Heart left ventricle (tissue), 16 donors: ENCODE measurements around the gene ASAP3. TPM values are rescaled to one million over a fixed set of nuclear protein-coding genes. Genes with fewer than 3 reads are reported as not detected.

Source experiments
- ATAC-seq, 4 donors: fragments of 200-7000 bp; cut with Tn5 transposase; one replicate each; pipeline ENCODE4 v1.9.1; 2020 to 2022; ENCODE audit warnings: moderate library complexity in 4 of 4, mild to moderate bottlenecking in 3 of 4, moderate number of reproducible peaks in 1 of 4
- DNase-seq, 5 donors: peaks; one replicate each; pipeline ENCODE4 v3.0.0-alpha.2; 2020
- H3K27ac ChIP-seq, 12 donors: fragments of 200-600 bp; sonication (generic) in 4 of 12; one replicate each; pipeline versions ENCODE4 v1.5.0 to v1.8.0; 2016 to 2022; ENCODE audit warnings: mild to moderate bottlenecking in 2 of 12
- H3K27me3 ChIP-seq, 9 donors: fragments of 200-600 bp; sonication (generic) in 2 of 9; one replicate each; pipeline versions ENCODE4 v1.5.1 to v1.8.0; 2016 to 2022; ENCODE audit warnings: mild to moderate bottlenecking in 3 of 9
- H3K36me3 ChIP-seq, 9 donors: fragments of 200-600 bp; sonication (generic) in 2 of 9; one replicate each; pipeline versions ENCODE4 v1.5.0 to v1.8.0; 2018 to 2022; ENCODE audit warnings: mild to moderate bottlenecking in 2 of 9
- H3K4me1 ChIP-seq, 12 donors: fragments of 200-600 bp; sonication (generic) in 4 of 12; one replicate each; pipeline versions ENCODE4 v1.5.0 to v1.8.0; 2016 to 2022; ENCODE audit warnings: mild to moderate bottlenecking in 3 of 12
- H3K4me3 ChIP-seq, 12 donors: fragments of 200-600 bp; sonication (generic) in 4 of 12; one replicate each; pipeline versions ENCODE4 v1.5.0 to v1.8.0; 2017 to 2022; ENCODE audit warnings: mild to moderate bottlenecking in 9 of 12, moderate library complexity in 4 of 12
- H3K9me3 ChIP-seq, 12 donors: fragments of 200-600 bp; sonication (generic) in 4 of 12; one replicate each; pipeline versions ENCODE4 v1.5.0 to v1.8.0; 2016 to 2022; ENCODE audit warnings: mild to moderate bottlenecking in 1 of 12
- POLR2A ChIP-seq, 2 donors: fragments of 450-650 bp; IDR thresholded peaks; one replicate each; pipeline ENCODE4 v1.6.1; 2017; ENCODE audit warnings: antibody characterized with exemption in 2 of 2, mild to moderate bottlenecking in 2 of 2, moderate library complexity in 2 of 2
- WGBS, 4 donors: extraction: QIAGEN DNeasy Blood & Tissue Kit in 2 of 4; methylation state at CpG; one replicate each; pipeline versions ENCODE4 v1.1.5 to v1.1.7; 2013 to 2018; 5-methylcytosine and 5-hydroxymethylcytosine counted together
- intact Hi-C, 10 donors: fragments of 100-400 bp; cut with DNase I; formaldehyde crosslinking; loops; one replicate each; pipeline versions ENCODE4 v1.11.1 to v1.14.2; 2022
- polyA plus RNA-seq, 2 donors: library from polyadenylated mRNA; stranded (reverse); fragments of 200-250 nt; gene quantifications; one replicate each; pipeline ENCODE4 v1.2.3, GENCODE V29; 2013
- total RNA-seq, 9 donors: library from RNA; depleted of rRNA in 2 of 9; stranded (reverse); fragments of >200 nt in 2 of 9; fragmentation: NEBNext Ultra II Directional in 3 of 9; extraction: Animal tissue kit (Norgen Biotek cat#: 25700) in 3 of 9; gene quantifications; one replicate each; pipeline versions ENCODE4 v1.1.0 to v1.2.4, GENCODE V29; 2016 to 2023
- TF ChIP-seq, protein P1 (sequence below), 12 donors: fragments of 200-600 bp; sonication (generic) in 4 of 12; IDR thresholded peaks; one replicate each; pipeline versions ENCODE4 v1.5.0 to v1.8.0; 2018 to 2022; ENCODE audit warnings: antibody characterized with exemption in 12 of 12, mild to moderate bottlenecking in 5 of 12
- donor health status: ischemic (EF 13 %, LVEDD 7.1; RV severe dilation, severe dysfunction).
- donor health status: healthy with polysubstance abuse.
- donor health status: DM: no; HTN: yes; CAD: no.
- donor health status: DM: no; HTN: no; CAD: no.
- donor health status: ischemic (EF 25% LVEDD 6.9; RV normal size, moderate dysfunction).
- donor health status: ischemic (EF 25% LVEDD 5.7; RV mildly dilated, moderate dysfunction).
- donor health status: healthy.
- donor health status: DM: yes; HTN: yes; CAD: no.
- donor health status: ischemic (EF 35%, LVEDD 5.7; RV mildly dilated, moderate dysfunction).
- donor health status: nonischemic (EF 11% LVEDD 7.7; RV severe dilation, severe dysfunction).
- donor health status: DM: yes; HTN: yes; CAD: no.
- donor health status: PGD.
- donor health status: ischemic (EF 29% LVEDD 5.4; RV normal size, mild dysfunction).
- donor health status: nonischemic (EF 23%, LVEDD 6.1; RV moderate dilation, normal function).

Gene ASAP3
- total and polyA plus RNA-seq, 11 donors = 22.4 to 86.1 (median 35.8) TPM

GRCh38 chr1:23407016-23407630, 76.9 kb downstream of the ASAP3 start:
- DNase-seq (peak in 3 of 5 donors; percentile 35 to 80 (median 45)), ATAC-seq (peak; percentile 64 to 85 (median 74))
- intact Hi-C loops = loop anchor here in 4 of 10 donors (10.0 kb wide), 3 partner anchors 62 to 182 kb away; partner anchors contain the start of gene HNRNPR (in 2 of the 4)
- WGBS, 4 donors = 59 to 67% (median 63%) methylated on average over 8 of the region's 8 CpGs
- peaks cover 5 to 51% (median 23%) of the 10 kb centered on the region in 12 donors for H3K4me1 ChIP-seq
- TF ChIP-seq, protein P1, sequence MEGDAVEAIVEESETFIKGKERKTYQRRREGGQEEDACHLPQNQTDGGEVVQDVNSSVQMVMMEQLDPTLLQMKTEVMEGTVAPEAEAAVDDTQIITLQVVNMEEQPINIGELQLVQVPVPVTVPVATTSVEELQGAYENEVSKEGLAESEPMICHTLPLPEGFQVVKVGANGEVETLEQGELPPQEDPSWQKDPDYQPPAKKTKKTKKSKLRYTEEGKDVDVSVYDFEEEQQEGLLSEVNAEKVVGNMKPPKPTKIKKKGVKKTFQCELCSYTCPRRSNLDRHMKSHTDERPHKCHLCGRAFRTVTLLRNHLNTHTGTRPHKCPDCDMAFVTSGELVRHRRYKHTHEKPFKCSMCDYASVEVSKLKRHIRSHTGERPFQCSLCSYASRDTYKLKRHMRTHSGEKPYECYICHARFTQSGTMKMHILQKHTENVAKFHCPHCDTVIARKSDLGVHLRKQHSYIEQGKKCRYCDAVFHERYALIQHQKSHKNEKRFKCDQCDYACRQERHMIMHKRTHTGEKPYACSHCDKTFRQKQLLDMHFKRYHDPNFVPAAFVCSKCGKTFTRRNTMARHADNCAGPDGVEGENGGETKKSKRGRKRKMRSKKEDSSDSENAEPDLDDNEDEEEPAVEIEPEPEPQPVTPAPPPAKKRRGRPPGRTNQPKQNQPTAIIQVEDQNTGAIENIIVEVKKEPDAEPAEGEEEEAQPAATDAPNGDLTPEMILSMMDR (IDR thresholded peaks at IDR 0.05) = no peak
- no peak for TF ChIP-seq POLR2A (IDR thresholded peaks at IDR 0.05)
- no peak overlapping the region for H3K4me3 ChIP-seq
- peaks cover 0 to 25% (median 0%) of the 10 kb centered on the region in 9 donors for H3K36me3 ChIP-seq
- H3K27me3 ChIP-seq = no peaks in the 10 kb centered on the region
- peak overlapping the region in 6 of 12 donors; percentile 8 to 72 (median 42) for H3K27ac ChIP-seq
- no peaks in the 10 kb centered on the region for H3K9me3 ChIP-seq

GRCh38 chr1:23405946-23406345, 78.0 kb downstream of the ASAP3 start:
- DNase-seq = no peak
- intact Hi-C loops = loop anchor here in 5 of 10 donors (2.0 to 10.0 kb wide), 5 partner anchors 37 to 181 kb away; partner anchors contain the start of genes HNRNPR (in 3 of the 5) and ZNF436 (in 2 of the 5)
- WGBS, 4 donors = 79 to 92% (median 90%) methylated on average over 3 of the region's 3 CpGs
- TF ChIP-seq, protein P1 (IDR thresholded peaks at IDR 0.05) = no peak
- TF ChIP-seq POLR2A (IDR thresholded peaks at IDR 0.05) = no peak
- Histone ChIP-seq H3K4me3 (no peak overlapping the region), H3K4me1 (peaks cover 5 to 61% (median 27%) of the 10 kb centered on the region in 12 donors), H3K36me3 (peaks cover 0 to 25% (median 0%) of the 10 kb centered on the region in 9 donors), H3K27ac (peak overlapping the region in 3 of 12 donors; percentile 5 to 72 (median 25)), H3K27me3 (no peaks in the 10 kb centered on the region), H3K9me3 (no peaks in the 10 kb centered on the region)
- no peak for ATAC-seq

DNA sequence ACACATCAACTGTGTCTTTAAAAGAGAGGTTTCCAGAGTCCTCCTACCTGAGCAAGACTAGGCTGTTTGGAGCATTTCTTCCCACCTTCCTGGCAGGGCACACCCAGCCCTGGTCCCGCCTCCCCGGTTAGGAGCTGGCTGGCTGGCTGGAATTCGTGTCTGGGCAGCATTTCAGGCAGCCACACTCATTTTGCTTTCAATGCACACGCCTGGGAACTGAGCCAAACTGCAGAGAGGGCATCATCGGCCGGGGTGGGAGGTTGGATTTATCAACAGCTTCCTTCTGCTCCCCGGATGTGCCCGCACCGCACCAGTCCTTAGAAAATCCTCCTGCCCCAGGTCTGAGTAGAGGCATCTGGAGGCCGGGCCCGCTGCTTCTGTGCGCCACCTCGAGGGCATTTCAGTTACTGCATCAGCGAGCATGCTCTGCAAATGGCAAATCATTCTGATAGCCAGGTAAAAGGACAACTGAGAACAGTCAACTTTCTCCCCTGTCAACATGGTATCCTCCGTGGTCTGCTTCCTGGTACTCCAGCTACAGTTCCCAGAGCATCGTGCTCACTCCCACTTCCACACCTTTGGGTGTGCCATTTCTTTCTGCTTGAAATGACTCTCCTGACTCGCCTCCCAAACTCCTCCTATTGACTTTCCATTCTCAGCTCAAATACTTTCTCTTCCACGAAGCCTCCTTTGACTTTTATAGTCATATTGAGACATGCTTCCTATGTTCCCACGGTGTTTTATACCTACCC, 80.1 kb downstream of the ASAP3 start:
- WGBS, 4 donors = 7 to 8% (median 7%) methylated on average over 19 of the region's 19 CpGs
- TF ChIP-seq, protein P1 (IDR thresholded peaks at IDR 0.05) = peak; percentile 88 to 99 (median 95)
- TF ChIP-seq POLR2A (IDR thresholded peaks at IDR 0.05) = no peak
- intact Hi-C loops = loop anchor here in 9 of 10 donors (1.0 to 10.0 kb wide), 9 partner anchors 35 to 179 kb away; partner anchors contain the start of genes ZNF436 (in 8 of the 9) and HNRNPR (in 5 of the 9)
- DNase-seq (peak; percentile 86 to 90 (median 90)), ATAC-seq (peak; percentile 85 to 94 (median 88))
- H3K36me3 ChIP-seq = peaks cover 0 to 11% (median 0%) of the 10 kb centered on the region in 9 donors
- H3K4me3 ChIP-seq = peak overlapping the region in 7 of 12 donors; percentile 1 to 28 (median 8)
- peaks cover 0 to 4% (median 0%) of the 10 kb centered on the region in 12 donors for H3K9me3 ChIP-seq
- H3K4me1 ChIP-seq = peaks cover 5 to 60% (median 34%) of the 10 kb centered on the region in 12 donors
- peak overlapping the region in 11 of 12 donors; percentile 32 to 76 (median 56) for H3K27ac ChIP-seq
- no peaks in the 10 kb centered on the region for H3K27me3 ChIP-seq
